ENCODE data around the gene TNFRSF8.
"Not testable (repeated sequence)": the region's sequence is repeated elsewhere in the genome, so short reads cannot be mapped to it uniquely, and the experiment has no call there.

TNFRSF8 gene

DNA sequence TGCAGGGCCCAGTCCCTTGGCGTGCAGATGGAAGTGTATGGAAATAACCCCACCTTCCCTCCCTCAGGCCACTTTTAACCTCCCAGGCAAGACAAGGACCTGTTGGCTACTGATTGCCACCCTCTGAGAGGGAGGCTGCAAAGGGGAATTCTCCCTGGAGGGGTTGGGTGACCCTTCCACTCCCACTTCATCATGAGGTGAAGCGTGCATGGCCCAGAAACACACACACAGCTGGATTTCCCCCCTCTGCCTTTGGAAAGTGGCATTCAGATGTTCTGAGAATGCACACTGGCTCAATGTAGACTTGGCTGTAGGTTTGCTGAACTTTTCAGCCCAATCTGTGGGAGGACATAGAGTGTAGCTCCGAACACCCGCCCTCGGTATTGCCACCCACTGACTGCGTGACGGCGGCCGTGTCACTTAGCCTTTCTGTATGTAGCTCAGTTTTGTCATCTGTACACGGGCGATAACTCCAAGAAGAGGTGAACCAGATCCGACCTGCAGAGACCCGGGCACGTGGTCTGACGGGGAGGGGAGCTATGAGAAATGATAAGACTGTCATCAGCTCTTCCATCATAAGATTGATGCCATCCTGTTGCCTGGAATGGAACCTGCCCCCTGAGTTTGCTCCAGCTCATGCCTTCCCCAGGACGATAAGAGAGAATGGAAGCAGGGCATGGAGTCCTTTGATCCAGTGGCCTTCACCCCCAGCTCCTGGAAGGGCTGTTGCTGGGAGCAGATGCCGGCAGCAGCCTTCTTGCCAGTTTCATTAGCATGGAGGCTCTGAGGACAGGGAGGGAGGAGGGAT, 24.5 kb upstream of the TNFRSF8 start:
- DNase-seq (ENCODE audit: low read depth in 2 of 2): no peak

DNA sequence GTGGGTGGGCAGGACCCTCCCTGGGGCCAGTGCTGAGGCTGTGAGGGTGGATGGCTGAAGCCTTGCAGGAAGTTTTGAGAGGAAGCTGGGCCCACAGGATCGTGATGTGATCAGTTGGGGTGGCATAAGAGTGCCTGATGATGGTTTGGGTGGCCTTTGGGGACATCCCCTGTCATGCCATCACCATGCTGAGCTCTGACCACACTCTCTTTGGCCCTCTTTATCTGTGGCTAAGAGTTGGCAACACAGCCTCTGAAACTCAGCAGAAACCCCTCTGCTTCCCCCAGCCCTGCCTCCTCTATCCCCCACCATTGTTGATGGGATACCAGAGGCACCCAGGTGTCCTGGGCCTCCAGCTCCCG, 24.0 kb upstream of the TNFRSF8 start:
- no peak for DNase-seq (ENCODE audit: low read depth in 2 of 2)

DNA sequence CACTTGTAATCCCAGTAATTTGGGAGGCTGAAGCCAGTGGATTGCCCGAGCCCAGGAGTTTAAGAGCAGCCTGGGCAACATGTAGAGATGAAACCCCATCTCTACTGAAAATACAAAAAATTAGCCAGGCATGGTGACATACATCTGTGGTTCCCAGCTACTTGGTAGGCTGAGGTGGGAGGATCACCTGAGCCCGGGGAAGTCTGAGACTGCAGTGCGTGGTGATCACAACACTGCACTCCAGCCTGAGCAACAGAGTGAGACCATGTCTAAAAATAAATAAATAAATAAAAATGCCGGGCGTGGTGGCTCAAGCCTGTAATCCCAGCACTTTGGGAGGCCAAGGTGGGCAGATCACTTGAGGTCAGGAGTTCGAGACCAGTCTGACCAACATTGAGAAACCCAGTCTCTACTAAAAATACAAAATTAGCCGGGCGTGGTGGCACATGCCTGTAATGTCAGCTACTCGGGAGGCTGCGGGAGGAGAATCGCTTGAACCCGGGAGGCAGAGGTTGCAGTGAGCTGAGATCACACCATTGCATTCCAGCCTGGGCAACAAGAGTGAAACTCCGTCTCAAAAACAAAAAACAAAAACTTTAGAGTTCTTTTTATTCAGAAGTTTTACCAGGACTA, 23.2 kb upstream of the TNFRSF8 start:
- not testable (repeated sequence) for DNase-seq (ENCODE audit: low read depth in 2 of 2)

DNA sequence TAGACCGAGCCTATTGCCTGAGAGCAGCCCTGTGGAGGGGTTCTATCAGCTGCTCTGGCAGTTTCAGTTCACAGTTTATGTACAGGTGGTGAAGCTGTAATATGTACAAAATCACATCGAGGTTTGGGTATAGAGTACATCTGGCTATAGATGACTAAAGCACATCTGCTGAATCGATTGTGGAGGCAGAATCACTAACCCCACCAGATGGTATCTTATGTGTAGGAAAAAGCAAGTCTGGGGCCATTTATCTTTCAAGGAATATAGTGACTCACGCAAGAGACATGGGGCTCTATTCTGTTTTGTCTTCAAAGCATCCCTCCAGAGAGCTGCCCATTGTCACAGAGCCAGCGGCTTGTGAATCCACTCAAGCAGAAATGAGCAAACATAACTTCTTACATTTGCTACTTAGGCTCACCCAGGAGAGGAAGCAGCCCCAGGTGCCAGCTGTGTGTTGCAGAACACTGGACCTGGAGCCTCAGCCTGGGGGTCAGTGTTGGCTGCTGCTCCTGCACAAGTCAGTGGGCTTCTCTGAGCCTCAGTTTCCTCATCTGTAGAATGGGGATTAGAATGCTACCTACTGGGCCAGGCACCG, 22.5 kb upstream of the TNFRSF8 start:
- DNase-seq (ENCODE audit: low read depth in 2 of 2): no peak

DNA sequence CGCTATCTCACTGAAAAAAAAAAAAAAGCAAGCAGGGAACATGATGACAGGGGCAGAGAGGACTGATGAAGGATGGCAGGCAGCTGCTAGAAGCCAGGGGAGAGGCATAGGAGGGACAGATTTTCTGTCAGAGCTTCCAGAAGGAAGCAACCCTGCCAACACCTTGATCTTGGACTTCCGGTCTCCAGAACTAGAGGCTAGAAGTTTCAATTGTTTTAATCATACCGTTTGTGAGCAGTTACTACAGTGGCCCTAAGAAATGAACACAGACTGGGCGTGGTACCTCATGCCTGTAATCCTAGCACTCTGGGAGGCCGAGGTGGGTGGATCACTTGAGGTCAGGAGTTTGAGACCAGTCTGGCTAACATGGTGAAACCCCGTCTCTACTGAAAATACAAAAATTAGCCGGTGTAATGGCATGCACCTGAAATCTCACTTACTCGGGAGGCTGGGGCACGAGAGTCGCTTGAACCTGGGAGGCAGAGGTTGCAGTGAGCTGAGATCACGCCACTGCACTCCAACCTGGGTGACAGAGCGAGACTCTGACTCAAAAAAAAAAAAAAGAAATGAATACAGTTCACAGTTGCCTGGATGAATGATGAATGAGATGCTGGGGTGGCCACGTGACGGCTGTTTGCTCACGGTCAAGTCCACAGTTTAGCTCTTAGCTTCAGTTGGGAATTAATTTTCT, 18.8 kb upstream of the TNFRSF8 start:
- not testable (repeated sequence) for DNase-seq (ENCODE audit: low read depth in 2 of 2)

DNA sequence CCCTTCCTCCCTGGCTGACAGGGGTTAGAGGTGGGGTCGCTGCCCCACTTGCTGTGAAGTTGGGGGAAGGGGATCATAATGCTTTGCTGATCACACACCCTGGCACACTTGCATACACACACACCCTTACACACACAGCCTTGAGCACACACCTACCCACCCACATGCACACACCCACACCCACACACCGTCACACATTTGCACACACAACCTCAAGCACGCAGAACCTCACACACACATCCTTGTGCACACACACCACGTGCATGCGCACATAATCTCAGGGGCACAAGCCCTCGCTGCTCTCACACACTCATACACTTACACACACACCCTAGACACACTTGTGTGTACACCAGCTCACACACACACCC, 16.4 kb upstream of the TNFRSF8 start:
- DNase-seq (ENCODE audit: low read depth in 2 of 2): no peak

DNA sequence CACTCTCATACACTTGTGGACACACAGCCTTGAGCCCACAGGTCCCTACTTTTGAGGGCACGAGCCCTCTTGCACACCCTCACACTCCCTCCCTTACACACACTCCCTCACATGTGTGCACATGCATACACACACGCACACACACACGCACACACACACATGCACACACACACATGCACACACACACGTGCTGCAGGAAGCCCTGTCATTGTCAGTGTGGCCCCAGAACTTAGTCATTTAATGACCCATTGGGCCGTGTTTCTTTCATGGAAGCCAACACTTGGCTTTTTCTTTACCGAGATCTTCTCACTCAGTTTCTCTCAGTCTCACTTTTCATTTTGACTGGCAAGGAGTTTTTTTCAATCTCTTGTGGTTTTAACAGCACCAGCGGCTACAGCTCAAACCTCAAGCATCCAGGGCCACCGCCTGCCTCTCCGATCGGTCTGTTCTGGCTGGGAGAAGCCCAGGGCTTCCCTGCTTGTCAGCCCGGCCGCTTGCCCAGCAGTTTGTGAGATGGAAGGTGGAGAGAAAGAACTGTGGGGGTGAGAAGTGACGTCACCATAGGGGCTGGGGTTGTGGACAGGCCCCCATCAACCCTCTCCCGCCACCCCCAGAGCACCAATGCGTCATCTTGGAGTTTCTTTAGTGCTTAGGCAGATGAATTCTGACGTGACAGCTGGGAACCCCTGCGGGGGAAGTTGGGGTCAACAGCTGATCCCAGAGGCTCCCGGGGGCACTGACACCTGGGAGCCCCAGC, 15.8 kb upstream of the TNFRSF8 start:
- peak in 1 of 2 donors; percentile 71 for DNase-seq (ENCODE audit: low read depth in 2 of 2)

DNA sequence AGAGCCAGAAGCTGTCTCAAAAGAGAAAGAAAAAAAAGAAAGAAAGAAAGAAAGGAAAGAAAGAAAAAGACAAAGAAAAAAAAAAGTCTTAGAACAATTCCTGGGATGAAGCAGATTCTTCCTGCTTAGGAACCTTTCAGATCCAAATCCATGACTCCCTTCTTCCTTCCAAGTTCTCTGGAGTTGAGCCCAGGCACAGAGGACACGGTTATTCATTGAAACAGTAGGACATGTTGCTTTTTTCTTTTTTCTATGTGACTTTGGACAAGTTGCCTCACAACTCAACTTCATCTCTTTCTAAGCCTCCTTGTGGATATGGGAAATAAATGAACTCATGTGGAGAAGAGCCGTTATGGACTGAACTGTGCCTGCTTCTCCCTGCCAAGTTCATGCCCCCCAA, 14.7 kb upstream of the TNFRSF8 start:
- DNase-seq (ENCODE audit: low read depth in 2 of 2): no peak

DNA sequence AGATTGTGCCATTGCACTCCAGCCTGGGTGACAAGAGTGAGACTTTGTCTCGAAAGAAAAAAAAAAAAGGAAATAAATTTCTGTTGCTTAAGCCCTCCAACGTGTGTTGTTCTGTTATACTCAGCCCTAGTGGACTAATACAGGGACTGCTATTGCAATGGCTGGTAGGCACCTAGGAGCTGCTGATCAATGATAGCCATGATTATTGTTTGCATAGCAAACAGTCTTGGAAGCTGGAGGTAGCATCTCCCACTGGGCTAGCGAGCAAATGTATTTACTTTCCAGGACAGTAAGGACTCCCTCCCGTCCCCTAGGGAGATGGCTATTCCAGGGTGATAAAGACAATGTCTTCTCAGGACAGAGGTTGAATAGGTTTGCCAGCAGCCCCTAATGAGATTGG, 13.5 kb upstream of the TNFRSF8 start:
- no peak for DNase-seq (ENCODE audit: low read depth in 2 of 2)

DNA sequence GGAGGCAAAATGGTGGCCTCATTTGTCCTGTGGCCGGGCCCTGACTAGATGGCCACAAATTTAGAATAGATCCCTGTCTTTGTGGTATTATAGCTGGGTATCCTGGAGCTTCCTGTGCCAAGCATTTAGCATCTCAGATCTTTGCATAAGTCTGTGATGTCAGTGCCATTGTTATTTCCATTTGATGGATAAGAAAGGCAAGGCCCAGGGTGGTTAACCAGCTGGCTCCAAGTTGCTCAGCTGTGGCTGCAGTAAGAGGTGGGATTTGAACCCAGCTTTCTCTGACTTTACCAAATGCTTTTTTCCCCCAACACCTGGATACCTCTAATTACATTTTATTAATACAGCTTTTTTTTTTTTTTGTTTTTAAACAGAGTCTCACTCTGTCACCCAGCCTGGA, 11.7 kb upstream of the TNFRSF8 start:
- no peak for DNase-seq (ENCODE audit: low read depth in 2 of 2)

DNA sequence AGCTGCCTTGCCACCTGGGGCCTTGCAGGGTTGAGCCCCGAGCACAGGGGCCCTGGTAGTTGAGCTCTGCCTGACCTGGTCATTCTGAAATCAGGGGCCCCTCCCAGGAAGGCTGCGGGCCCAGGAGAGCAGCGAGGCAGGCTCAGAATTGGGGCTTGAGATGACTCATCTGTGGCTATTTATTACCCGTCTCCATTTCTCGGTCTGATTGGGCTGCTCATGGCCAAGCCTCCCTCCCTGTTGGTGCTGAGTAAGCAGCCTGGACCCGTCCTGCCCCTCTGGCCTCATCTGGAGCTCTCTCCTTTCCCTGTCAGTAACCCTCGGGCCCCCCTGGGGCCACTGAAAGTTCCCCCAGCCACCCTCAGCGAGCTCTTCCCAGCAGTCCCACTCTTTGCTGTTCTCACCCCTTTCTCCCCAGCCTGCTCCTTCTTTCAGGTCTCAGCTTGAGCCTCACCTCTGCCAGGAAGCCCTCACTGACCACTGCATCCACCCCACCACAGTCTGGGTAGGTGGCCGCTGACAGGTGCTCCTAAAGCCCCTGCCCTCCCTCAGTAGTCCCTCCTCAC, 11.0 kb upstream of the TNFRSF8 start:
- no peak for DNase-seq (ENCODE audit: low read depth in 2 of 2)

DNA sequence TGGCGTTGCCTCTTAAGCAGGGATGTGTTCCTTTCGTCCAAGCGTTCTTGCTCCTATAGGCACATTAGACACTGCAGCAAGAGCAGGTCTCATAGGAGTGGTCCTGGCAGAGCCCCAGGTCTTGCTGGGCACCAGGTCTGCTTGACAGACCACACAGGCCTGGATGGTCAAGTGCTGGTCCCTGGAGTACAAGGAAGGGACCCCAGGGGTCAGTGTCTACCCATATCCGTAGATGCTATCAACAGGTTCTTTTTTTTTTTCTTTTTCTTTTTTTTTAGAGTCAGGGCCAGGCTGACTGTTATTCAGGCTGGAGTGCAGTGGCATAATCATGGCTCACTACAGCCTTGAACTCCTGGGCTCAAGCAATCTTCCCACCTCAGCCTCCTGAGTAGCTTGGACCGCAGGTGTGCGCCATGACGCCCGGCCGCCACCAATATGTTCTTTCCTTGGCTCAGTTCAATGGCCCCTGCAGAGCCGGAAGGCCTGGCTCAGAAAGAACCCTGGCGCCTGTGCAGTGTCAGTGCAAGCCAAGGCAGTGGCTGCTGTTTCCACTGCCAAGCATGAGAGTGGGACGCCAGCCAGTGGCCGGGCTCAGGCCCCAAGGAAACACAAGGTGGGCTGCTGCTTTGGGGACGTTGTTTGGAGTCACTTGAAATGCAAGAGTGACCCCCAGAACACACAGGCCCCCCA, 10.0 kb upstream of the TNFRSF8 start:
- DNase-seq (ENCODE audit: low read depth in 2 of 2): no peak

DNA sequence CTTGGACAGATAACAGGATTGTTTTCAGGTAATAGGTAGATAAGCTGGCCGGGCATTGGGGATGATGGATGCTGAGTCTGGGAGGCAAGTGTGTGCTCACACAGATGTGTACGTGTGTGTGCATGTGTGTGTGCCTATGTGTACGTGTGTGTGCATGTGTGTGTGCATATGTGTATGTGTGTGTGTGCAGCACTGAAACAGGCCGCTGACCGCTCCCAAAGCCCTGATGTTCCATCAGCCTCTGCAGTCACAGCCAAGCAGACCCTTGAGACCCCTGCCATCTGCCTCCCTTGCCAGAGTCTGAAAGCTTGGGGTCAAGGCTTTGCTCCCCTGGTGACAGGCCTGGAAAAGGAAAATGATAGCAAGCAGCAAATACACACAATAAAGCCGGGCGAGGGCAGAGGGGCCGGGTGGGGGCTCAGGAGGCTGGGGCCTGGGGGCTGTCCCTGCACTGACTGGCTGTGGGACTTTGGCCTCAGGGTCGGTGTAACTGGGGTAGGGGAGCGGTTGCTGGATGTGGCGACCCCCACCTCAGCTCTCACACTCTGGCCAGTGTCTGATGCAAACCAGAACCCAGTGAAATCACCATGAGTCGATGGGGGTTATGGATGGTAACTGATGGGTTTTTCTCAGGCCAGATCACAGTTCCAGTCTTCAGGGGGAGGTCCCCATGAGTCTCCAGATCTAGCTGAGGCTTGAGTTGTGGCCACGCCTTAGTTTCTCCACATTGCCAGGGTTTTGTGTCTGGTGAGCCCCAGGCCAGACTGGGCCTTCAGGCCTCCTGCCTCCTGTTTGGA, 9.2 kb upstream of the TNFRSF8 start:
- DNase-seq (ENCODE audit: low read depth in 2 of 2): no peak

DNA sequence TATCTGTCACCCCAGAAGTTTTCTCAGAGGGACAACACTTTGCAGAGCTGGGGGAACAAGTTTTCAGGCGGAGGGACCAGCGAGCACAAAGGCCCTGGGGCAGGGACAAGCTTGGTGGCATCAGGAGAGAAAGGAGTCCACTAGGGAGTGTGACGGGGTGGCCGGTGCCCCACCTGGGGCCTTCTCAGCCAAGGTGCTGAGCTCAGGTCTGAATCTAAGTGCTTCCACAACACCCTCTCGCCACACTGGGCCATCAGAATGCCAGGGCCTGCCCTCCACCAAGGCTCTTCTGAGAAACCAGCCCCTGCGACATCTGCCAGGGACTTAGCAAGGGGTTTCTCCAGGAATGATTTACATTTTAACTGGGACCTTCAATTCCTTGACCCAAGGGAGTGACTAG, 7.8 kb upstream of the TNFRSF8 start:
- no peak for DNase-seq (ENCODE audit: low read depth in 2 of 2)

DNA sequence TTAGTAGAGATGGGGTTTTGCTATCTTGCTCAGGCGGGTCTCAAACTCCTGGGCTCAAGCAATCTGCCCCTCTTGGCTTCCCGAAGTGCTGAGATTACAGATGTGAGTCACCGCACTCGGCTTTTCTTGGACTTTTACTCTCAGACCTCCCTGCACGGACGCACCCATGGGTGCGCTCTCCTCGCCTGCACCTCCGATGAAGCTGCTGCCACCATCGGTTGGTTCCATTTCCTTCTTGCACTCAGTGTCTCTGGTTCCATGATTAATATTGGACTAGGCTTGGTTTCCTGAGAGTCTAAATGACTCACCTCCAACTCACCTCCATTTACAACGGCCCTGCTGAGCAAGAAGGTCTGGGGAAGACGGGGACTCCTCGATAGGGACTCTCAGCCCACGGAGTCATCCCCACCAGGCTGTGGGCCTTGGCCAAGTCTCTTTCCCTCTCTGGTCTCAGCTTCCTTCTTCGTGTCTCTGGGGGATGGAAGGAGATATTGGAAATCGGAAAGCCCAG, 6.7 kb upstream of the TNFRSF8 start:
- DNase-seq (ENCODE audit: low read depth in 2 of 2): no peak

DNA sequence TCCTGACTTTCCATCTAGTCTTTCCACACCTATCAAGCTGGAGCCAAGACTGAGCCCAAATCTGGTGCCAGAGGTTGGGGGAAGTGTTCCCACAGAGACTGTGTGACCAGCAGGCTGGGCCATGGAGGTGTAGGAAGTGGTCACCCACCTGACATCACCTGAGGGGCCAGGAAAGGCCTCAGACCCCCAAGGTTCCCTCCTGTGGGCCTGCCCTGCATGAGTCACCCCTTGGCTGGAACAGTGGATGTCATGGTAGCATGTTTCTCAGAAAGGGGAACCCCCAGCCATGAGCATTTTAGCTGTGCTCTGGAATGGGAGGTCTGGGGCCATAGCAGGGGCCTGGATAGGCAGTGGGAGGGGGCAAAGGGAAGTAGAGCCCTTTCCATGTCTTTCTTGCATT, 5.7 kb upstream of the TNFRSF8 start:
- no peak for DNase-seq (ENCODE audit: low read depth in 2 of 2)

DNA sequence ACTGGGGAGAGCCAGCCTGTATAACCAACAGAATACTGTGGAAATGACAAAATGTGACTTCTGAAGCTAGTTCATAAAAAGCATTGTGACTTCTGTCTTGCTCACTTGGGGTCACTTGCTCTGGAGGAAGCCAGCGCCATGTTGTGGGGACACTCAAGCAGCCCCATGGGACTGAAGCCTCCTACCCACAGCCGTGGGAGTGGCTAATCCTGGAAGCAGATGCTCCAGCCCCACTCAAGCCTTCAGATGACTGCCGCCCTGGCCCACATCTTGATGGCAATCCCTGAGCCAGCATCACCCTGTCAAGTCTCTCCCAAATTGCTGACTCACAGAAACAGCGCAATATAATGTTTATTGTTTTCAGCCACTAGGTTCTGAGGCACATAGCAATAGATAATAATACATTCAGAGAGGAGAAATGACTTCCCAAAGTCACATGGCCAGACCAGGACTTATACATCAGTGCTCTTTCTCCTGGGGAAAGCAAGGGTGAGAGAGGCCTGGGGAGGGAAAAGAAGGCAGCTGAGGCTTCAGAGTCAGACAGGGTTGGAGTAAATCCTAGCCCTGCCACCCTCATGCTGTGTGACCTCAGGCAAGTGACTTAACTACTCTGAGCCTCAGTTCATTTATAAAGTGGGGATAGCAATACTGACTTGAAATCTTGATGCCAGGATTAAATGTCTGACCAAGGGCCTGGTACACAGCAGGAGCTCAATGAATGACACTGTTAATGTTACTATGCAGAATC, 5.0 kb upstream of the TNFRSF8 start:
- no peak for DNase-seq (ENCODE audit: low read depth in 2 of 2)

DNA sequence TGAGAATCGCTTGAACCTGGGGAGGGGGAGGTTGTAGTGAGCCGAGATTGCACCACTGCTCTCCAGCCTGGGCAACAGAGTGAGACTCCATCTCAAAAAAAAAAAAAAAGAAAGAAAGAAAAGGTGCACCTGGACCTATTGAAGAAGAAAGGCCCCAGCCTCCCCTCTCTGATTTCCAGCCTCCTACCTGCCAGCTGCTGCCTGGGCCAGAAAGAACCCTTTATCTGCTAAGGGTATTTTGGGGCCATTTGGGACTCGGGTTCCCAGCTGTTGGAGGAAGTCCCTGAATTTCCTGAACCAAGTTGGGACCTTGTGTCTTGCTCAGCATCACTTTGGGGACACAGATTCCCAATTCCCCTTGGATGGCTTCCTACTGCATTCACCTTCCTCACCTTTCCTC, 3.9 kb upstream of the TNFRSF8 start:
- no peak for DNase-seq (ENCODE audit: low read depth in 2 of 2)

DNA sequence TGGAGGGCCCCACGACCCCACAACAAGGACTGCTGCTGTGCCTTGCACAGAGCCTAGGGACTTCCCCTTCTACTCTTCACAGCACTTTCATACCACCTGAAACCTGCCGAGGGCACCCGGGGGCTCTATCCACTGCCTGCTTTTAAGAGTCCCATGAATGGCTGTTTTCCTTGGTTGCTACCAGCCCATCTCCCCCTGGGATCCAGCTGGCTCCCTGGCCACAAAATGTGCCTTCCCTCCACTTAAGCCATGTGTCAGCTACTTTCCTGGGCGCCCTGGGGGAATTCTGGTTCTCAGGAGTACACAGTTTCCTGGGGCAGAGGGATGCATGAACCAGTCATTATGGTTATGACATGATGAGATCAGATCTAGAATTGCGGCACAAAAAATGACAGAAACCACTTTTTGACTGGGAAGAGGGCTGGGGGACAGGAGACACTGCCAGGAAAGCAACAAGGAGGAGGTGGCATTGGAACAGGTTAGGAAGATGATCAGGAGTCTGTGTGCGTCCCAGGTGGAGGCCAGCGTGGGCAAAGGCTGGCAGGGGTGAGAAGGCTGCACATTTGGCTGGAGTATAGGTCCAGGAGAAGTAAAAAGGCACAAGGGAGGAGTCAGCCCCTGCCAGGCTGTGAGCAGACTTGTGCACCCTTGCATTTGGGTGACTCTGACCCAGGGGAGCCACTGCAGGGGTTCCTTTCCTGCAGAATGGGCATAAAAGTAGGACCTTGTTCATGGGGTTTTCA, 3.2 kb upstream of the TNFRSF8 start:
- DNase-seq (ENCODE audit: low read depth in 2 of 2): no peak

Measured in stimulated activated CD4-positive, alpha-beta T cell treated with anti-CD3 and anti-CD28 coated beads, Interleukin-15, amount 100 ng/mL, for 48 hours (primary cell).